Cardiac septum (tissue), 1 donor: Measurements from ENCODE around the gene PAGE4. TPM values are rescaled to one million over a fixed set of nuclear protein-coding genes. Genes with fewer than 3 reads are reported as not detected.

ENCODE experiments used
- DNase-seq: peaks from one replicate; pipeline ENCODE4 v3.0.0-alpha.2; 2020; ENCODE audit warnings: low spot score
- intact Hi-C: fragments of 100-400 bp; cut with DNase I; formaldehyde crosslinking; loops from one replicate; pipeline ENCODE4 v1.14.0; 2022
- long read RNA-seq: library from polyadenylated mRNA; unstranded; transcript quantifications from one replicate; pipeline ENCODE4 v2.0.0, GENCODE V29; 2021
- total RNA-seq: library from RNA; stranded (reverse); fragmentation: NEBNext Ultra II Directional; extraction: Animal tissue kit (Norgen Biotek cat#: 25700); gene quantifications from one replicate; pipeline ENCODE4 v1.2.1, GENCODE V29; 2021
- donor health status: DM: no; HTN: no; CAD: no.

PAGE4 gene
- total RNA-seq = not detected
- long read RNA-seq = 0 reads

- intact Hi-C loops = no loop called here
- no peak for DNase-seq
Measured at GRCh38 chrX:49829016-49829415, at the start of gene PAGE4. Gene PAGE4, plus strand, starts transcription at chrX:49829303. Its CDS starts 1,126 bp downstream, at chrX:49830429.

- no peak for DNase-seq
- intact Hi-C loops = no loop called here
Measured at GRCh38 chrX:49784747-49785280, 44.3 kb upstream of the PAGE4 start.

- no peak for DNase-seq
- intact Hi-C loops = no loop called here
Measured at GRCh38 chrX:49792376-49792775, 36.7 kb upstream of the PAGE4 start.

GRCh38 chrX:49793686-49794085 lies 35.4 kb upstream of the PAGE4 start:
- DNase-seq = no peak
- intact Hi-C loops = no loop called here

GRCh38 chrX:49799828-49800227 lies 29.3 kb upstream of the PAGE4 start:
- no peak for DNase-seq
- intact Hi-C loops = no loop called here

- intact Hi-C loops = no loop called here
- no peak for DNase-seq
Measured at GRCh38 chrX:49809891-49810632, 19.0 kb upstream of the PAGE4 start.

GRCh38 chrX:49812177-49812576 lies 16.9 kb upstream of the PAGE4 start:
- no peak for DNase-seq
- intact Hi-C loops = no loop called here

GRCh38 chrX:49816435-49816834 lies 12.7 kb upstream of the PAGE4 start:
- intact Hi-C loops = no loop called here
- no peak for DNase-seq

- intact Hi-C loops = no loop called here
- no peak for DNase-seq
Measured at GRCh38 chrX:49838374-49838773, 9.3 kb downstream of the PAGE4 start.

GRCh38 chrX:49840679-49841078 lies 11.6 kb downstream of the PAGE4 start:
- DNase-seq = no peak
- intact Hi-C loops = no loop called here

GRCh38 chrX:49842621-49843020 lies 13.5 kb downstream of the PAGE4 start:
- DNase-seq = no peak
- intact Hi-C loops = no loop called here

GRCh38 chrX:49844611-49845010 lies 15.5 kb downstream of the PAGE4 start:
- DNase-seq = no peak
- intact Hi-C loops = no loop called here

- intact Hi-C loops = no loop called here
- no peak for DNase-seq
Measured at GRCh38 chrX:49845701-49846403, 16.7 kb downstream of the PAGE4 start.

GRCh38 chrX:49846522-49846921 lies 17.4 kb downstream of the PAGE4 start:
- no peak for DNase-seq
- intact Hi-C loops = no loop called here

- DNase-seq = no peak
- intact Hi-C loops = no loop called here
Measured at GRCh38 chrX:49848275-49848674, 19.2 kb downstream of the PAGE4 start.

GRCh38 chrX:49850028-49850427 lies 20.9 kb downstream of the PAGE4 start:
- DNase-seq = no peak
- intact Hi-C loops = no loop called here

GRCh38 chrX:49853661-49854060 lies 24.6 kb downstream of the PAGE4 start:
- no peak for DNase-seq
- intact Hi-C loops = no loop called here

- no peak for DNase-seq
- intact Hi-C loops = no loop called here
Measured at GRCh38 chrX:49856819-49857218, 27.7 kb downstream of the PAGE4 start.

GRCh38 chrX:49858341-49858740 lies 29.2 kb downstream of the PAGE4 start:
- DNase-seq = no peak
- intact Hi-C loops = no loop called here

- no peak for DNase-seq
- intact Hi-C loops = no loop called here
Measured at GRCh38 chrX:49859491-49859890, 30.4 kb downstream of the PAGE4 start.
